HepG2 (cell line): ENCODE results near the gene HLA-DQB2. TPM values are rescaled to one million over a fixed set of nuclear protein-coding genes. Genes with fewer than 3 reads are reported as not detected.

Experiments
- ATAC-seq: fragments of 200-7000 bp; cut with Tn5 transposase; 3 replicates; pipeline ENCODE4 v1.9.1; 2020; ENCODE audit warnings: mild to moderate bottlenecking, moderate library complexity
- BruUV-seq: library from RNA; stranded (reverse); fragments of 400-500 nt; replicated peaks from 2 replicates; lab custom pipeline; 2021; lab: Mats Ljungman, UMichigan
- CTCF ChIA-PET: fragments of 300-600 bp; formaldehyde crosslinking; extraction: SDS; loops from one replicate; lab custom pipeline; 2021; ENCODE audit warnings: low total read pairs, inconsistent platforms, low intra/inter-chr PET ratio; lab: Yijun Ruan, JAX
- POLR2A ChIA-PET: fragments of 350-600 bp; sonication (Branson Sonifier 250); formaldehyde crosslinking; loops from one replicate; lab custom pipeline; 2020; ENCODE audit warnings: antibody characterized with exemption, inconsistent platforms; lab: Yijun Ruan, JAX
- DNase-seq: peaks from one replicate; pipeline ENCODE4 v3.0.0-alpha.2; 2015; ENCODE audit warnings: low spot score
- FAIRE-seq: peaks from 3 replicates; lab custom pipeline; 2011; peaks lifted over from hg19 to GRCh38; lab: Jason Lieb, UNC
- H2AFZ ChIP-seq: one replicate; pipeline ENCODE4 v1.6.1; 2011; ENCODE audit warnings: low read length, inconsistent platforms
- H3K27ac ChIP-seq: fragments of 300-600 bp; 3 replicates; pipeline ENCODE4 v1.8.0; 2011; ENCODE audit warnings: mixed run types, mild to moderate bottlenecking, mixed read lengths, low read length, inconsistent platforms; ENCODE audit not compliant: insufficient read depth; ENCODE audit errors: extremely low read length
- H3K27me3 ChIP-seq, 2 experiments: fragments of 200-600 bp in 1 of 2; 2 replicates in 1 of 2; 3 replicates in 1 of 2; pipeline versions ENCODE4 v1.6.0 to v1.8.0; 2011; ENCODE audit warnings: low read length in 2 of 2, mild to moderate bottlenecking in 2 of 2, moderate library complexity in 2 of 2, inconsistent platforms in 1 of 2; ENCODE audit not compliant: insufficient read depth in 2 of 2, control insufficient read depth in 1 of 2
- H3K36me3 ChIP-seq, 2 experiments: fragments of 200-600 bp in 1 of 2; replicated peaks in 1 of 2; 2 replicates in 1 of 2; 3 replicates in 1 of 2; pipeline versions ENCODE4 v1.5.1 to v1.8.0; 2011; ENCODE audit warnings: low read length in 2 of 2, inconsistent platforms in 1 of 2; ENCODE audit not compliant: insufficient read depth in 2 of 2, control insufficient read depth in 1 of 2
- H3K4me1 ChIP-seq: 2 replicates; pipeline ENCODE4 v1.5.1; 2012; ENCODE audit warnings: low read length, inconsistent platforms; ENCODE audit not compliant: insufficient read depth
- H3K4me2 ChIP-seq: 2 replicates; pipeline ENCODE4 v1.6.0; 2011; ENCODE audit warnings: low read depth, low read length, inconsistent platforms
- H3K4me3 ChIP-seq, 3 experiments: fragments of 200-600 bp in 1 of 3; sonication (generic), shearing (Covaris generic) in 1 of 3; replicated peaks in 1 of 3; 2 replicates each; pipeline ENCODE4 v1.5.1; 2011 to 2016; ENCODE audit warnings: low read length in 3 of 3, inconsistent platforms in 2 of 3, low read depth in 2 of 3, mild to moderate bottlenecking in 2 of 3, control low read depth in 1 of 3, mixed read lengths in 1 of 3; ENCODE audit not compliant: insufficient read depth in 1 of 3
- H3K79me2 ChIP-seq: one replicate; pipeline ENCODE4 v1.6.1; 2011; ENCODE audit warnings: low read length, inconsistent platforms; ENCODE audit not compliant: insufficient read depth
- H3K9ac ChIP-seq: 2 replicates; pipeline ENCODE4 v1.6.0; 2011; ENCODE audit warnings: mild to moderate bottlenecking, low read depth, low read length, inconsistent platforms; ENCODE audit not compliant: insufficient read depth
- H3K9me3 ChIP-seq: 2 replicates; pipeline ENCODE4 v1.5.1; 2012; ENCODE audit warnings: mild to moderate bottlenecking, low read length
- H4K20me1 ChIP-seq: 2 replicates; pipeline ENCODE4 v1.6.0; 2011; ENCODE audit warnings: inconsistent platforms, mild to moderate bottlenecking, low read length, moderate library complexity; ENCODE audit not compliant: insufficient read depth
- BORCS8-MEF2B ChIP-seq: sonication (generic); formaldehyde crosslinking; IDR thresholded peaks from 2 replicates; pipeline ENCODE4 v1.8.0; 2022; ENCODE audit warnings: mild to moderate bottlenecking, missing genetic modification reagents
- IRF2 ChIP-seq: IDR thresholded peaks from 2 replicates; pipeline ENCODE4 v1.6.1; 2018; ENCODE audit warnings: missing genetic modification reagents, missing compliant biosample characterization
- MEIS1 ChIP-seq: sonication (generic); formaldehyde crosslinking; IDR thresholded peaks from 2 replicates; pipeline ENCODE4 v1.9.0; 2021; ENCODE audit warnings: mild to moderate bottlenecking, missing genetic modification reagents, moderate library complexity, borderline replicate concordance
- TAF15 ChIP-seq: fragments of 200-400 bp; formaldehyde crosslinking; IDR thresholded peaks from one replicate; pipeline ENCODE4 v1.6.1; 2018; ENCODE audit warnings: mild to moderate bottlenecking, low read depth, low read length; ENCODE audit not compliant: poor library complexity, severe bottlenecking
- THAP7 ChIP-seq: sonication (generic); formaldehyde crosslinking; IDR thresholded peaks from 2 replicates; pipeline ENCODE4 v1.8.1; 2023; ENCODE audit warnings: mild to moderate bottlenecking, missing genetic modification reagents
- ZNF33B ChIP-seq: sonication (generic); formaldehyde crosslinking; IDR thresholded peaks from 2 replicates; pipeline ENCODE4 v1.5.1; 2020; ENCODE audit warnings: mild to moderate bottlenecking, missing genetic modification reagents
- ZNF781 ChIP-seq: sonication (generic); formaldehyde crosslinking; IDR thresholded peaks from 2 replicates; pipeline ENCODE4 v1.5.1; 2020; ENCODE audit warnings: borderline replicate concordance, mild to moderate bottlenecking, missing genetic modification reagents; ENCODE audit errors: not compliant biosample characterization
- in situ Hi-C: cut with HindIII; loops from 2 replicates; pipeline ENCODE4 v1.10.0; 2017; ENCODE audit warnings: low pct_unique_long_range_greater_than_20kb; ENCODE audit not compliant: extremely low pct_ligation_motif_present
- intact Hi-C: fragments of 100-400 bp; cut with micrococcal nuclease; formaldehyde crosslinking; loops from one replicate; pipeline ENCODE4 v1.10.0; 2022; ENCODE audit not compliant: unreplicated experiment
- polyA plus RNA-seq, 8 experiments: library from polyadenylated mRNA; depleted of rRNA in 3 of 8; stranded (reverse) in 7 of 8; unstranded in 1 of 8; fragments of >200 nt; fragmentation: Illumina TruSeq in 4 of 8; extraction: Trizol in 4 of 8; gene quantifications; 2 replicates each; pipeline versions ENCODE4 v1.2.1 to v1.2.3, GENCODE V29; 2011 to 2016; ENCODE audit warnings: low read depth in 4 of 8, missing spikeins in 1 of 8, mixed read lengths in 1 of 8; ENCODE audit not compliant: insufficient read depth in 1 of 8
- total RNA-seq, 5 experiments: library from RNA; depleted of rRNA; stranded (reverse); fragments of >200 nt; fragmentation: Illumina TruSeq; extraction: Trizol; gene quantifications; 2 replicates each; pipeline ENCODE4 v1.2.3, GENCODE V29; 2016; ENCODE audit warnings: low read depth in 1 of 5
- TF ChIP-seq, protein P1 (sequence below): sonication (generic); formaldehyde crosslinking; IDR thresholded peaks from 2 replicates; pipeline ENCODE4 v1.4.0; 2020; ENCODE audit warnings: low read depth, mild to moderate bottlenecking, missing genetic modification reagents

HLA-DQB2 gene
- total and polyA plus RNA-seq, 2 of the 13 experiments (the other 11 are each of a cell fraction or from before 2014, with no cell fraction given): not detected

DNA sequence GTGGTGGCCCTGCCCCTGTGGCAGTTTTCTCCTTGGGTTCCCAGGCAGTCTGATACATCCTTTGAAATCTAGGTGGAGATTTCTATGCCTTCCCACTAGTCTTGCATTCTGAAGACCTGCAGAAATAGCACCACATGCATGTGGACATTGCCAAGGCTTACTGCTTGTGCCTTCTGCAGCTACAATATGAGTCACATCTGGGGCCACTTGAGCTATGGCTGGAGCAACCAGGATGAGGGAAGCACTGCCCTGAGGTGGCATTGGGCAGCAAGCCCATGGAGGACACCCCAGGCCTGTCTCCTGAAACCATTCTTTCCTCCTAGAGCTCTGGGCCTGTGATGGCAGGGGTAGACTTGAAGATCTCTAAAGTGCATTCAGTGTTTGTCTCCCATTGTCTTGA lies 15.7 kb upstream of the HLA-DQB2 start:
- Histone ChIP-seq H3K27ac (no peak overlapping the region), H3K36me3 (no peaks in the 10 kb centered on the region), H3K9ac (no peak overlapping the region), H3K27me3 (peaks cover 0 to 4% of the 10 kb centered on the region in 2 experiments; a peak in 2 of 5 replicates), H3K9me3 (no peaks in the 10 kb centered on the region), H3K79me2 (no peaks in the 10 kb centered on the region), H2AFZ (no peak overlapping the region), H4K20me1 (no peaks in the 10 kb centered on the region), H3K4me1 (no peaks in the 10 kb centered on the region), H3K4me2 (no peak overlapping the region), H3K4me3 (no peak overlapping the region)
- no peak for DNase-seq
- no TSS peak for BruUV-seq
- no peak for FAIRE-seq
- intact Hi-C loops (no loop called here), in situ Hi-C loops (loop anchor here (25.0 kb wide), 1 partner anchor 692 kb away; no protein-coding TSS in a partner anchor)
- no peak for TF ChIP-seq ZNF781 (CRISPR knock-in tag)
- TF ChIP-seq, protein P1, sequence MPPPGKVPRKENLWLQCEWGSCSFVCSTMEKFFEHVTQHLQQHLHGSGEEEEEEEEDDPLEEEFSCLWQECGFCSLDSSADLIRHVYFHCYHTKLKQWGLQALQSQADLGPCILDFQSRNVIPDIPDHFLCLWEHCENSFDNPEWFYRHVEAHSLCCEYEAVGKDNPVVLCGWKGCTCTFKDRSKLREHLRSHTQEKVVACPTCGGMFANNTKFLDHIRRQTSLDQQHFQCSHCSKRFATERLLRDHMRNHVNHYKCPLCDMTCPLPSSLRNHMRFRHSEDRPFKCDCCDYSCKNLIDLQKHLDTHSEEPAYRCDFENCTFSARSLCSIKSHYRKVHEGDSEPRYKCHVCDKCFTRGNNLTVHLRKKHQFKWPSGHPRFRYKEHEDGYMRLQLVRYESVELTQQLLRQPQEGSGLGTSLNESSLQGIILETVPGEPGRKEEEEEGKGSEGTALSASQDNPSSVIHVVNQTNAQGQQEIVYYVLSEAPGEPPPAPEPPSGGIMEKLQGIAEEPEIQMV (CRISPR knock-in tag): no peak
- no peak for TF ChIP-seq MEIS1
- no peak for TF ChIP-seq ZNF33B (CRISPR knock-in tag)
- no peak for TF ChIP-seq TAF15
- TF ChIP-seq BORCS8-MEF2B: no peak
- TF ChIP-seq IRF2: no peak
- TF ChIP-seq THAP7 (CRISPR knock-in tag): no peak
- ChIA-PET CTCF (no interaction called here), POLR2A (no interaction called here)
- ATAC-seq: no peak
